Left ventricle myocardium inferior (tissue), 1 donor: Measurements from ENCODE around the gene NDC1. TPM values are rescaled to one million over a fixed set of nuclear protein-coding genes. Genes with fewer than 3 reads are reported as not detected.
A peak's percentile ranks its signal among the peaks of the same experiment; 100 is the strongest.

Experiments
- DNase-seq: peaks from one replicate; pipeline ENCODE4 v3.0.0-alpha.2; 2020
- H3K27ac ChIP-seq: fragments of 200-600 bp; replicated peaks from 2 replicates; pipeline ENCODE4 v1.8.0; 2021
- H3K27me3 ChIP-seq: fragments of 200-600 bp; 2 replicates; pipeline ENCODE4 v1.8.0; 2021; ENCODE audit warnings: low read depth
- H3K36me3 ChIP-seq: fragments of 200-600 bp; 2 replicates; pipeline ENCODE4 v1.8.0; 2021
- H3K4me1 ChIP-seq: fragments of 200-600 bp; 2 replicates; pipeline ENCODE4 v1.8.0; 2021
- H3K4me3 ChIP-seq: fragments of 200-600 bp; 2 replicates; pipeline ENCODE4 v1.8.0; 2021; ENCODE audit warnings: mild to moderate bottlenecking, moderate library complexity
- H3K9me3 ChIP-seq: fragments of 200-600 bp; replicated peaks from 2 replicates; pipeline ENCODE4 v1.8.0; 2021
- intact Hi-C: fragments of 100-400 bp; cut with micrococcal nuclease; formaldehyde crosslinking; loops from one replicate; pipeline ENCODE4 v1.11.0; 2022
- total RNA-seq: library from RNA; stranded (reverse); fragmentation: NEBNext Ultra II Directional; extraction: Animal tissue kit (Norgen Biotek cat#: 25700); gene quantifications from one replicate; pipeline ENCODE4 v1.2.1, GENCODE V29; 2021
- TF ChIP-seq, protein P1 (sequence below): fragments of 200-600 bp; IDR thresholded peaks from 2 replicates; pipeline ENCODE4 v1.8.0; 2021; ENCODE audit warnings: antibody characterized with exemption, mild to moderate bottlenecking, borderline replicate concordance
- donor health status: DM: no; HTN: yes; CAD: no; lungs with severe emphysema.

Gene NDC1
- total RNA-seq, 1 donor from 2014 or later, result 5.7 TPM

DNA sequence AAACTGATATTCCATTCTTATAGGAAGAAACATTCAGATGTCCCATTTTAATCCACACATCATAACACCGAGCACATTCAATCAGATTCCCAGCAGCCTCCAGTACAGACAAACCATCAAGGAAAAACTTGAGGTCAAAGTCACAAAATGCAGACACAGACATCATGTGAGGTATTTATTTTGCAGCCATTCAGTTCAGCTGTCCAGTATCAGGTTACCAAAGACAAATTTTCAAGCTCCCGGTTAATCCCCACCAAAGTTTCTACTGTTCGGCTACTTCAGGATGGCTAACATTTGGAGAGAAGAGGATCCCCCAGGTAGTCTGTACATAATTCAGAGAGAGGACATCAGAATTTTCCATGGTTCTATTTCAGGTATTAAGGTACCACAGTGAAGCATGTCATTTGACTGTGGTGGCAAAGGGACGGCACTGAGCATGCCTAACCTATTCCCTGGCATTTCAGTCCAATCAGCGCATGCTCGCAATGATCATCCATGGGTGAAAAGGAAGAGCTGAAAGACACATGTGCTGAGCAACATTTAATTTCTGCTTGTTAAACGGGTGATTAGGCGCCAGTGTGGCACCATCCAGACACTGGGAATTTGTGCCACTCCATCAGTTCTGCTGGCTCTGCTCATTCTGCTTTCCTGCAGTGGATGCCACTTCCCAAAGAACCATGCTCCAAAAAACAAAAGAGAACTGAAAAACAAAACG lies 13.6 kb upstream of the NDC1 start:
- Histone ChIP-seq H3K4me3 (no peak overlapping the region), H3K4me1 (no peaks in the 10 kb centered on the region), H3K27ac (no peak overlapping the region), H3K36me3 (peaks cover 48% of the 10 kb centered on the region), H3K27me3 (no peaks in the 10 kb centered on the region), H3K9me3 (no peaks in the 10 kb centered on the region)
- DNase-seq, result no peak
- intact Hi-C loops, result no loop called here
- TF ChIP-seq, protein P1, sequence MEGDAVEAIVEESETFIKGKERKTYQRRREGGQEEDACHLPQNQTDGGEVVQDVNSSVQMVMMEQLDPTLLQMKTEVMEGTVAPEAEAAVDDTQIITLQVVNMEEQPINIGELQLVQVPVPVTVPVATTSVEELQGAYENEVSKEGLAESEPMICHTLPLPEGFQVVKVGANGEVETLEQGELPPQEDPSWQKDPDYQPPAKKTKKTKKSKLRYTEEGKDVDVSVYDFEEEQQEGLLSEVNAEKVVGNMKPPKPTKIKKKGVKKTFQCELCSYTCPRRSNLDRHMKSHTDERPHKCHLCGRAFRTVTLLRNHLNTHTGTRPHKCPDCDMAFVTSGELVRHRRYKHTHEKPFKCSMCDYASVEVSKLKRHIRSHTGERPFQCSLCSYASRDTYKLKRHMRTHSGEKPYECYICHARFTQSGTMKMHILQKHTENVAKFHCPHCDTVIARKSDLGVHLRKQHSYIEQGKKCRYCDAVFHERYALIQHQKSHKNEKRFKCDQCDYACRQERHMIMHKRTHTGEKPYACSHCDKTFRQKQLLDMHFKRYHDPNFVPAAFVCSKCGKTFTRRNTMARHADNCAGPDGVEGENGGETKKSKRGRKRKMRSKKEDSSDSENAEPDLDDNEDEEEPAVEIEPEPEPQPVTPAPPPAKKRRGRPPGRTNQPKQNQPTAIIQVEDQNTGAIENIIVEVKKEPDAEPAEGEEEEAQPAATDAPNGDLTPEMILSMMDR, result no peak

DNA sequence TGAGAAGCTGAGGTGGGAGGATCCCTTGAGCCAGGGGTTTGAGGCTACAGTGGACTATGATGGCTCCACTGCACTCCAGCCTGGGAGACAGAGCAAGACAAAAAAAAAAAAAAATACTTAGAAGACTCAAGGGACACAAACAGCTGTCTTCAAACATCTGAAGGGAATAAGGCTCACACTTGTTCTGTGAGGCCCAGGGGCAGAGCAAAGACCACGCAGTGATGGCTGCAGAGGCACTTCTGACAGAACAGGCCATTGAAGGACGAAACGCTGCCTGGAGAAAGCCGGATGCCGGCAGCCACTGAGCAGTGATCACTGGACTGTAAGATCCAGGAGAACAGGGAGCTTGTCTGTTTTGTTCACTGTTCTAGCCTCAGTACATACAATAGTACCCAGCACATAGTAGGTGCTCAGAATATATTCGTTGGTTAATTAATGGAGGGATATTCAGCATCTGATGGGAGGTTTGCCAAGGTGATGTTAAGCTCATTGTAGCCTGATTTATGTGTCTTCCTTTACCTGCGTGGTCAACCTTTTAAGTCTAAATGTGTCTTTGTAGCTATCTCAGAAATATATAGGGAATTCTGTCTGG lies 12.1 kb upstream of the NDC1 start:
- no peaks in the 10 kb centered on the region for H3K27me3 ChIP-seq
- intact Hi-C loops, result no loop called here
- H3K9me3 ChIP-seq, result no peaks in the 10 kb centered on the region
- no peak overlapping the region for H3K4me3 ChIP-seq
- H3K4me1 ChIP-seq, result no peaks in the 10 kb centered on the region
- peaks cover 34% of the 10 kb centered on the region for H3K36me3 ChIP-seq
- H3K27ac ChIP-seq, result no peak overlapping the region
- DNase-seq, result no peak
- TF ChIP-seq, protein P1, result no peak

DNA sequence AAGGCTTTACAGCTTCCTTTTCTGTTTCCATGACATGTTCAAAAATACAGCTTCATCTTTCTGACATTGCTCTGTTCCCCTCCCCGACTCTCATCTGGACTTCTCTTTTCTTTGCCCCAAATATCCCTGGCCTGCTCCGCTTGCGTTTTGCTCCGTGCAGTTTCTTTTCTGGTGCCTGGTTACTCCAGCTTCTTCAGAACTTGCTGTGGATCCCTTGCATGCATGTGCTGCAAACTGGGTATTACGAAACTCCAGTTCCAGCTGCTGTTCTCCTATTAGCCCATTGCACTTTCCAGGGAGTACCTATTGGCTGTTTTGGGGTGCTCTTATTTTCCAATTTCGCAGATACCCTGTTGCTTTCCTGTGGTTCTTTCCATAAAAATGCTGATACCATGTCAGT lies 9.9 kb upstream of the NDC1 start:
- no peak overlapping the region for H3K4me3 ChIP-seq
- H3K4me1 ChIP-seq, result no peaks in the 10 kb centered on the region
- no peak for DNase-seq
- H3K27me3 ChIP-seq, result no peaks in the 10 kb centered on the region
- intact Hi-C loops, result no loop called here
- peaks cover 9% of the 10 kb centered on the region for H3K9me3 ChIP-seq
- H3K36me3 ChIP-seq, result peaks cover 12% of the 10 kb centered on the region
- H3K27ac ChIP-seq, result no peak overlapping the region
- TF ChIP-seq, protein P1, result no peak

DNA sequence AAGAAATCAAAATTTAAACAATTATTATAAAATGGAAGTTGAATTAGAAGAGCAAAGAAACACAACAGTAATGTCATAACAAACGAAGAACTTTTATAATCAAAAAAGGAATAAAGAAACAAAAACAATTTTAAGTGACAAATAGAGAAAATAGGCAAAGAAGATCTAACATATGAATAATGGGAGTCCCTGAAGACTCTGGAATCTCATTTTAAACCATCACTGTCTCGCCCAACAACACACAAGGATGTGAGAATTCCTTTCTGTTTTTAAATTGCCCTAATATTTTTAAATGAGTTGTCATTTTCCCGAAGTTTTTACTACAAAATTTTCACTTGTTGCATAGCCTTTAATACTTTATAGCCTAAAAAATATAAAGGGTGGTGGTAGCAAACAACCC lies 4.3 kb upstream of the NDC1 start:
- no peak for DNase-seq
- Histone ChIP-seq H3K36me3 (no peaks in the 10 kb centered on the region), H3K27ac (no peak overlapping the region), H3K27me3 (no peaks in the 10 kb centered on the region), H3K4me1 (peaks cover 15% of the 10 kb centered on the region), H3K9me3 (peaks cover 22% of the 10 kb centered on the region), H3K4me3 (no peak overlapping the region)
- TF ChIP-seq, protein P1, result no peak
- intact Hi-C loops, result no loop called here

DNA sequence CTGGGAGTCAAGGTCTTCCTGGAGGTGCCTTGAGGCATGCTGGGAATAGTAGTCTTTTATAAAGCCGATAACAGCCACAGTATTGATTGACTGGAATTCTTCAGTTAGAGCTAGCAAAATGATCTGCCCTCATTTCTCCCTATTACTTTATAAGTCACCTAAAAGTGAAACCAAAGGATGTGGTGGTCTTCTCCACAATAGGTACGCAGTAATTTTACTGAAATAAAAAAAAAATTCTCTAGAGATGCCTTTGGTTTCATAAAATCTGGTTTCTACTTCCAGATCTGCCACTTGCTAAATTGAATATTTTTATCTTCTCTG lies 518 bp upstream of the NDC1 start:
- Histone ChIP-seq H3K27ac (peak overlapping the region; percentile 98), H3K36me3 (no peaks in the 10 kb centered on the region), H3K27me3 (no peaks in the 10 kb centered on the region), H3K9me3 (peaks cover 19% of the 10 kb centered on the region), H3K4me1 (peaks cover 23% of the 10 kb centered on the region), H3K4me3 (peak overlapping the region; percentile 88)
- TF ChIP-seq, protein P1, result no peak
- DNase-seq, result no peak
- intact Hi-C loops, result no loop called here
